ENCODE data around the gene APOBEC3G.
"Not testable (repeated sequence)": the region's sequence is repeated elsewhere in the genome, so short reads cannot be mapped to it uniquely, and the experiment has no call there.

The APOBEC3G gene

GRCh38 chr22:39068033-39068785 lies 8.9 kb upstream of the APOBEC3G start:
- DNase-seq (ENCODE audit: low read depth): no peak

- DNase-seq (ENCODE audit: low read depth): no peak
These were observed 6.9 kb upstream of the APOBEC3G start for GRCh38 chr22:39070186-39070585.

- not testable (repeated sequence) for DNase-seq (ENCODE audit: low read depth)
These were observed 4.5 kb upstream of the APOBEC3G start for GRCh38 chr22:39072581-39072981.

GRCh38 chr22:39073981-39074380 lies 3.1 kb upstream of the APOBEC3G start:
- DNase-seq (ENCODE audit: low read depth): no peak

- not testable (repeated sequence) for DNase-seq (ENCODE audit: low read depth)
These were observed 685 bp upstream of the APOBEC3G start for GRCh38 chr22:39076155-39077025.

- not testable (repeated sequence) for DNase-seq (ENCODE audit: low read depth)
These were observed 837 bp downstream of the APOBEC3G start for GRCh38 chr22:39077912-39078311.

DNA sequence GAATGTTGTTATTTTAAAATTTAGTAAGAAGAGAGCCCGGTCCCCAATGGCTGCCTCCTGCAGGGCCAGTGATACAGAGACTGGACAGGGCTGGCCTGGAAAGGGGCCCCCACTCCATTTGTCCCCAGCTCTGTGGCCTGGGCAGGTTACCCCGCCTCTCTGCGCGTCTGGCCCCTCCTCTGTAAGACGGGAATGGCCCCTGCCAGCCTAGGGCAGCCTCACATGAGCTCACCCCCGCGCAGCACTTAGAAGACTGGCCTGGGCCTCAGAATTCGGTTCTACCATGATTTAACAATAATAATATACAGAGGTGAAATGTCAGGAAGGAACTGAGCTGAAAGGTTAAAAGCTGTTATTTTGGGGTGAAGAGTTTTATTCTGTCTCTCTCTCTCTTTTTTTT lies 1.3 kb downstream of the APOBEC3G start:
- no peak for DNase-seq (ENCODE audit: low read depth)

DNA sequence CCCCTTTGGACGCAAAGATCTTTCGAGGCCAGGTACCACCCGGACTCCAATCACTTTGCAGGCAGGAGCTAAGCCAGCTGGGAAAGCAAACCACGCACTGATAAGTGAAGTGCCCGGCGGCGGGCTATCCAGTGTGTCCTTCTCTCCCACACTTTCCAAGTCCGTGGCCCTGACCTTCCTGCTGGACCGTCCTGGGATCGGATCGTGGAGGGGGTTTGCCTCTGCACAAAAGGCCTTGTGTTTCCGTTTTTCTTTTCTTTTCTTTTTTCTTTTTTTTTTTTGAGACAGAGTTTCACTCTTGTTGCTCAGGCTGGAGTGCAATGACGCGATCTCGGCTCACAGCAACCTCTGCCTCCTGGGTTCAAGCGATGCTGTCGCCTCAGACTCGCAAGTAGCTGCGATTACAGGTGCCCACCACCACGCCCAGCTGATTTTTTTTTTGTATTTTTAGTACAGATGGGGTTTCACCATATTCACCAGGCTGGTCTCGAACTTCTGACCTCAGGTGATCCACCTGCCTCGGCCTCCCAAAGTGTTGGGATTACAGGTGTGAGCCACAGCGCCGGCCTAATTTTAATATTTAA lies 2.1 kb downstream of the APOBEC3G start:
- not testable (repeated sequence) for DNase-seq (ENCODE audit: low read depth)

- no peak for DNase-seq (ENCODE audit: low read depth)
These were observed 3.1 kb downstream of the APOBEC3G start for GRCh38 chr22:39080052-39080762.

- no peak for DNase-seq (ENCODE audit: low read depth)
These were observed 3.9 kb downstream of the APOBEC3G start for GRCh38 chr22:39081016-39081415.

- DNase-seq (ENCODE audit: low read depth): no peak
These were observed 4.5 kb downstream of the APOBEC3G start for GRCh38 chr22:39081598-39081997.

GRCh38 chr22:39083212-39084165 lies 6.4 kb downstream of the APOBEC3G start:
- DNase-seq (ENCODE audit: low read depth): no peak

DNA sequence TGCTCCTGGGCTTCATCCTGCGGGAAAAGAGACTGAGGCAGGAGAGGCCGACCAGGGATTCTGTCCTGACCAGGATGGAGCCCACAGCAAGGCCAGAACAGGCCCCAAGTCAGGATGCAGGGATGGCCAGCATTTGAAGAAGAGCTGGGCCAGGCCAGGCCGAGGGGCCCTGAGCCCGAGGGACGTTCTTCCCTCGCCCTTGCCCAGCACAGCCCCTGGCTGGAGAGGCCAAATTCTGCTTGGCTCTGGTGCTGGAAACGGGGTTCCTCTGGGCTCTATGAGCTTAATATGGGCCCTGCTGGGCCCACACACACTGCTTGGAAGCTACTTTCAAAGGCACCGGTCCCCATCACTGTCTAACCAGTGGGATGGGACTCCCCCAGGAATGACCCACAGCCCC lies 7.6 kb downstream of the APOBEC3G start:
- no peak for DNase-seq (ENCODE audit: low read depth)

DNA sequence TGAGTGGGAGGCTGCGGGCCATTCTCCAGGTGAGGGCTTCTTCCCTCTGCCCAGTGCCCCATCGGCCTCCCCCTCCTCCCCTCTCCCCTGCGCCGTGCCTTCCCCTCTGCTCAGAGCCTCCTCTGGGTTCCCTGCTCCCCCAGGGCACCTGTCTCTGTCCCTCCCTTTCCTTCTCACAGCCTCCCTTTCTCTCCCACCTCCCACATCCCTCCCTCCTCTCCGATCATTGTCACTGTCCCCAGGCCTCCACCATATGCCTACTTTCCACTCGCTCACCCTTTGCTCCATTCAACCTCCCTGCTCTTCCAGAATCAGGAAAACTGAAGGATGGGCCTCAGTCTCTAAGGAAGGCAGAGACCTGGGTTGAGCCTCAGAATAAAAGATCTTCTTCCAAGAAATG lies 10.0 kb downstream of the APOBEC3G start:
- no peak for DNase-seq (ENCODE audit: low read depth)

DNA sequence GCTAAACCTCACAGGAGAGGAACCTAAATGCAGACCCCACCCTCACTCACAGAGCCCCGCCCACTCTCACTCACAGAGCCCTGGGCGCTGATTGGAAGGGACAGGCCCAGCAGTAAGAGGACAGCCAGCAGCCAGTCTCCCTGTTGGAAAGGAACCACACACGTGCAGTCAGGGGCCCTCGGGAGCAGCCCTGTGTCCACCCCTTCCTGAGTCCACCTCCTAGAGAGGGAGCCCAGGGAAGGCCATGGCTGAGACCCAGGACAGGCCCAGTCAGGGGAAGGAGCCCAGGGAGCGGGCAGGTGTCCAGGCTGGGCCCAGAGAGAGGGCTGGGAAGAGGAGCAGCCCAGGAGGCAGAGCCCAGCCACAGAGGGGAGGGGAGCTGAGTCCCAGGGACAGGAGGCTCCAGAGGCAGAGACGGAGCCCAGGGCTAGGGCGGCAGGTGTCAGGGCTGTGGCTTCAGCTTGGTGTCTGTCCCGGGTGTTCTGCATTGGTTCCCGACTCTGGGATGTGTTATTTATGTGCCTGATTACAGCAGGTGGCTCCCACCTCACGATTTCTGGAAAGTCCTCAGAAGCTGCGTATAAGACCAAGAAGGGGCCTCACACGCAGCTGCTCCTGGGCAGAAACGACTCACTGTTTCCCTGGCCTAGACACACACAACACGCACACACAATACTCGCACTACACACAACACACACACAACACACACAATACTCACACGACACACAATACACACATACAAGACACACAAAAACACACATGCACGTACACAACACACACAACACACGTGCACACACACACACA lies 11.0 kb downstream of the APOBEC3G start:
- no peak for DNase-seq (ENCODE audit: low read depth)

DNA sequence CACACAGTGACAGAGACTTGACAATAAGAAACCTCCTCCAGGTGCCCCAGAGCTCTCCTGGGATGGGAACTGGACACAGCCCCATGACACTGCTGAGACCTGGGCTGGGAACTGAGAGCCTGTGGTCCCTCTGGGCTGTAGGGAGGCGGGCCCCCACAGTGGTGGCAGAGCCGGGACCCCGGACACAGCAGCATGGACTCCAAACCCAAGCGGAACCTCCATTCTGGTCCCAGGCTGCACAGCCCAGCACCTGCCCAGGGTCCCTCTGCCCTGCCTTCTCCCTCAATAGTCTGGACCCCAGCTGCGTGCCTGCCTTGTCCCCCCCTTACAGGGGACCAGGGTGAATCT lies 11.6 kb downstream of the APOBEC3G start:
- no peak for DNase-seq (ENCODE audit: low read depth)

DNA sequence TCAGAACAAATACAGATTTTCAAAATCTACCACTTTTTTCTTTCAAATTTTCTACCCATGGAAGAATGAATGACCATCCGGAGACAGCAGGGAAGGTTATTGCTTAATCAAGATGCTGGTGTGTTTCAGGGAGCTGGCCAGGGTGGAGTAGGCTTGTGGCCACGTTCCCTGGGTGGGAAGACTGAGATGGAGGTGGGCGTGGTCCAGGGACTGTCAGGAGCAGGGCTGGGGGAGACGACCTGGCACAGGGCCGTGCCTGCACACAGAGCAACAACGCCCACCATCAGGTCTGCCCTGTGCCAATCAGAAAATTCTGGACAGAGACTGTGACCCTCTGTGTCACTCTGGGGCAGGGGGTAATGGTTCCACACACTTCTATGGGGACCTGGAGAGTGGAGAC lies 12.9 kb downstream of the APOBEC3G start:
- no peak for DNase-seq (ENCODE audit: low read depth)

DNA sequence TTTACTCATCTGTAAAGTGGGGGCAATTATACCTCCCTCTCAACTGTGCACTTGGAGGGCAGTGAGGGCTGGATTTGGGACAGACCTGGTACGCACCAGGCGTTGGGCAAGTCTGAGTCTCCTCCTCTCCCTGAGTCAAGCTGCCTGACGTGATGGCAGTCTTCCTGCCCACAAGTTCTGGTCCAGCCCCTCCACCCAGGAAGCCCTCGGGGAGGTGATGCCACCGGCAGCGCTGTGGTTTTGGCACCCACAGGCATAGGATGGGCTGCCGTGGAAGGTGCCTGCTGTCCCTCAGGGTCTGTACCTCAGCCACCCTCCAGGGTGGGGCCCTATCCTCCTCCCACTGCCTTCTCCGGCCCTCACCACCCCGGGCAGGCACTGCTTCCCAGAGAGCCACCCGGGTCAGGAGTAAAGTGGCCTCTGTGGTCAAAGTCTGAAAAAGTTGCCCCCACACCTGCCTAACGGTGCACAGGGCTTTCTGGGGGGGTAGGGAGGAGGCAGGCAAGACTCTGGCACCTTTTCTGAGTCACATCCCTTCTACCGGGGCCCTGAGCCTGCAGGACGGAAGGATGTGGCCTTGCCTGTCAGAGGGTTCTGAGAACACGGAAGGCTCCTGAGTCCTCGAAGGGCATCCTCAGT lies 13.5 kb downstream of the APOBEC3G start:
- peak; percentile 53 for DNase-seq (ENCODE audit: low read depth)

DNA sequence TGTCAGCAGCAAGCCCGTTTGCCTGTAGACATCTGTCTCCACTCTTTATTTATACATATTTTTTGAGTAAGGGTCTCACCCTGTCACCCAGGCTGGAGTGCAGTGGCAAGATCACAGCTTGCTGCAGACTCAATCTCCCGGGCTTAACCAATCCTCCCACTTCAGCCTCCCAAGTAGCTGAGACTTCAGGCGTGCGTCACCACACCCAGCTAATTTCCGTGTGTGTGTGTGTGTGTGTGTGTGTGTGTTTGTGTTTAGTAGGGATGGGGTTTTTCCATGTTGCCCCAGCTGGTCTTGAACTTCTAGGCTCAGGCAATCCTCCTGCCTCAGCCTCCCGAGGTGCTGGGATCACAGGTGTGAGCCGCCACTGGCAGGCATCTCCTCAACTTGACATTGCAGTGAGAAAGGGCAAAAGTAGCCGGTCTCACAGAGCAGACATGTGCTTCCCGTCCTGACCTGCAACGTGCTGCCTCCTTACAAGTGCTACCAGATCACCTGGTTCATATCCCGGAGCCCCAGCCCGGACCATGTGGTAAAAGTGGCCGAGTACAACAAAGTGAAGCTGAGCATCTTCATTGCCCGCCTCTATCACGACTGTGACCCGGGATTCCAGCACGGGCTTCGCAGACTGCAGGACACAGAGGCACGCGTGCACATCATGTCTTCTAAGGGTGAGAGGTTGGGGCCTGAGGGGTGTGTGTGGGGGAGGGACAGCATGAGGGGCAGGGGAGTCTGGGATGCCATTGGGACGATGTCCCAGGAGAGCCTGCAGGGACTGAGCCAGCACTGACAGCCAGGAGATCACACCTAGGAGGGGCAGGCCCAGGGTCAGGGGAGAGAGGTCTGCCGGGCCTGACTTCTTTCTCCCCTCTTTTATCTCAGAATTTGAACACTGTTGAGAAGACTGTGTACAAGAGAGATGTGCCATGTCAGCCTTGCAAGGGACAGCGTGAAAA lies 14.3 kb downstream of the APOBEC3G start:
- DNase-seq (ENCODE audit: low read depth): no peak
